NCI-H2227 treated with DMSO at 0.1 percent for 48 hours (cell line): ENCODE measurements around the gene ARHGEF4.

Source experiments
- DNase-seq: peaks from one replicate; lab custom pipeline; 2025; lab: John Stamatoyannopoulos, UW

The ARHGEF4 gene

DNA sequence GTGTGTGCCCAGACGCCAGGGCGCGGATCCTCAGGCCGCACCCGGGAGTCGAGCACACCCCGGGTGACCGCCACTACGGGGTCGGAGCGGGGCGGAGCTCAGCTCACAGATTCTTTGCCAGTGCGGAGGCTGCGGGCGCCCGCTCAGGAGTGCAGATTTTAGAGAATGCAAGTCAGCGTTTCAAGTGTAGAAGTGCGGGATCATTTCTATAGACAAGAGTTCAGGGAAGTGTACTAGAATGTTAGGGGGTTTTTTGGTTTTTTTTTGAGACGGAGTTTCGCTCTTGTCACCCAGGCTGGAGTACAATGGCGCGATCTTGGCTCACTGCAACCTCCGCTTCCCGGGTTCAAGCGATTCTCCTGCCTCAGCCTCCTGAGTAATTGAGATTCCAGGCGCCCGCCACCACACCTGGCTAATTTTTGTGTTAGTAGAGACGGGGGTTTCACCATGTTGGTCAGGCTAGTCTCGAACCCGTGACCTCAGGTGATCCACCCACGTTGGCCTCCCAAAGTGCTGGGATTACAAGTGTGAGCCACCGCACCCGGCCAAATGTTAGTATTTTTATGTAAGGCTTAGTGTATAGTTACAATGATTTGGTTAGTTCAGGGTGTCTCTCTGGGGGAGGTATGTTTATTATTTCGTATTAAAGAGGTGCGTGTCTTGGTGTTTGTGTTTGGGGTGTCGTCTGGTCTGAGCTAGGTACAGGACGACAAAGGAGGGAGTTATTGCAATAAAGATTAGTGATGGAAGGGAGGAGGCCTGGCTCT lies 257.2 kb downstream of the ARHGEF4 start:
- no peak for DNase-seq

DNA sequence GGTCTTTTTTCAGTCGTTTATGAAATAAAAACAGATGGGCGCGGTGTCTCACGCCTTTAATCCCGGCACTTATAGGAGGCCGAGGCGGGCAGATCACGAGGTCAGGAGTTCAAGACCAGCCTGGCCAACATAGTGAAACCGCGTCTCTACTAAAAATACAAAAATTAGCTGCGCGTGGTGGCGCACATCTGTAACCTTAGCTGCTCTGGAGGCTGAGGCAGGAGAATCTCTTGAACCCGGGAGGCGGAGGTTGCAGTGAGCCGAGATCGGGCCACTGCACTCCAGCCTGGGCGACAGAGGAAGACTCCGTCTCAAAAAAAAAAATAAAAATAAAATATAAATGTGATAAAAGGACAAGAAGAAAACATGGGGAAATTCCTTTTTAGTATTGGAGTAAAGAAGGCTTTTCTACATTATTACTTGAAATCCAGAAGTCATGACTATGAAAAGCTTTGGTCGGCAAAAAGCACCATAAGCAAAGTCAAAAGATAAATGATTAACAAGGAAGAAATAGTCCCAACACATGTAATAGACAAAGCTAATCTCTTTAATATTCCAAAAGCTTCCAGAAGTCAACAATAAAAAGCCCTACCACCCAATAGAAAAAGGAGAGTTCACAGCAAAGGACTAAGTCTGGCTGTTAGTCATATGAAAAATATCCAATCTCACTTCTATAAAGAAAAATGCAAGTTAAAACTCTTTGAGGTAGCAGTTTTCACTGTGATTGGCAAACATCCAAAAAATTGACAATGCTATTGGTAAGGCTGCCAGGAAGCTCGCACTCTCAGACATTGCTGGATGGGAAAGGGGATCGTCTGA lies 258.0 kb downstream of the ARHGEF4 start:
- DNase-seq = no peak
